K562 (cell line): ENCODE measurements around the gene CCDC60. TPM values are rescaled to one million over a fixed set of nuclear protein-coding genes. Genes with fewer than 3 reads are reported as not detected.

ENCODE experiments used
- ATAC-seq: fragments of 200-7000 bp; cut with Tn5 transposase; 3 replicates; pipeline ENCODE4 v1.9.1; 2020; ENCODE audit warnings: moderate library complexity
- BruUV-seq: library from RNA; stranded (reverse); fragments of 400-500 nt; replicated peaks from 2 replicates; lab custom pipeline; 2021; lab: Mats Ljungman, UMichigan
- CTCF ChIA-PET: fragments of 300-600 bp; formaldehyde crosslinking; extraction: SDS; loops from one replicate; lab custom pipeline; 2021; ENCODE audit warnings: low intra/inter-chr PET ratio; lab: Yijun Ruan, JAX
- POLR2A ChIA-PET: fragments of 300-600, 350-650 bp; sonication (Branson Sonifier 250); formaldehyde crosslinking; extraction: SDS; loops from one replicate; lab custom pipeline; 2021; ENCODE audit warnings: antibody characterized with exemption, inconsistent platforms; lab: Yijun Ruan, JAX
- DNase-seq, 4 experiments: peaks; one replicate each; pipeline versions ENCODE4 v3.0.0 to v3.0.0-alpha.2; 2011 to 2018; ENCODE audit warnings: low spot score in 3 of 4, mixed read lengths in 3 of 4; ENCODE audit errors: extremely low read depth in 1 of 4
- FAIRE-seq: peaks from 2 replicates; lab custom pipeline; 2011; peaks lifted over from hg19 to GRCh38; lab: Jason Lieb, UNC
- H2AFZ ChIP-seq: 2 replicates; pipeline ENCODE4 v1.6.0; 2011; ENCODE audit warnings: low read depth, low read length, control low read depth, inconsistent platforms
- H3K27ac ChIP-seq: fragments of 200-600 bp; 3 replicates; pipeline ENCODE4 v1.8.0; 2011; ENCODE audit warnings: low read depth, mild to moderate bottlenecking, control low read depth, inconsistent platforms, low read length, moderate library complexity, mixed read lengths; ENCODE audit errors: extremely low read depth
- H3K27me3 ChIP-seq, 2 experiments: fragments of 300-600 bp in 1 of 2; 2 replicates in 1 of 2; 3 replicates in 1 of 2; pipeline versions ENCODE4 v1.6.0 to v1.8.0; 2011; ENCODE audit warnings: inconsistent platforms in 2 of 2, low read length in 2 of 2, mild to moderate bottlenecking in 1 of 2, mixed read lengths in 1 of 2, moderate library complexity in 1 of 2; ENCODE audit not compliant: control insufficient read depth in 2 of 2, insufficient read depth in 2 of 2
- H3K36me3 ChIP-seq: fragments of 300-600 bp; 3 replicates; pipeline ENCODE4 v1.8.0; 2011; ENCODE audit warnings: mild to moderate bottlenecking, low read length, inconsistent platforms; ENCODE audit not compliant: control insufficient read depth, insufficient read depth
- H3K4me1 ChIP-seq, 2 experiments: fragments of 200-600 bp in 1 of 2; replicated peaks in 1 of 2; 2 replicates in 1 of 2; 3 replicates in 1 of 2; pipeline versions ENCODE4 v1.5.1 to v1.8.0; 2011; ENCODE audit warnings: inconsistent platforms in 2 of 2, low read length in 2 of 2, mild to moderate bottlenecking in 1 of 2, mixed read lengths in 1 of 2, moderate library complexity in 1 of 2; ENCODE audit not compliant: control insufficient read depth in 2 of 2, insufficient read depth in 2 of 2
- H3K4me2 ChIP-seq: 2 replicates; pipeline ENCODE4 v1.6.1; 2011; ENCODE audit warnings: low read length, control low read depth, inconsistent platforms, mixed read lengths; ENCODE audit not compliant: insufficient read depth
- H3K4me3 ChIP-seq: fragments of 200-600 bp; sonication (generic), shearing (Covaris generic); 2 replicates; pipeline ENCODE4 v1.5.1; 2016; ENCODE audit warnings: control low read depth, inconsistent platforms
- H3K79me2 ChIP-seq: fragments of 200-600 bp; 3 replicates; pipeline ENCODE4 v1.8.0; 2011; ENCODE audit warnings: low read length, inconsistent platforms; ENCODE audit not compliant: control insufficient read depth, insufficient read depth
- H3K9ac ChIP-seq, 2 experiments: 2 replicates each; pipeline versions ENCODE4 v1.6.0 to v1.6.1; 2011; ENCODE audit warnings: low read depth in 2 of 2, low read length in 2 of 2, control low read depth in 1 of 2, inconsistent platforms in 1 of 2, mild to moderate bottlenecking in 1 of 2, mixed read lengths in 1 of 2; ENCODE audit not compliant: insufficient read depth in 1 of 2
- H3K9me1 ChIP-seq: one replicate; pipeline ENCODE4 v1.6.0; 2011; ENCODE audit warnings: inconsistent platforms, mild to moderate bottlenecking, low read length, moderate library complexity; ENCODE audit not compliant: control insufficient read depth, insufficient read depth
- H3K9me3 ChIP-seq: replicated peaks from 2 replicates; pipeline ENCODE4 v1.5.1; 2011; ENCODE audit warnings: low read depth, low read length, inconsistent platforms; ENCODE audit not compliant: control insufficient read depth, insufficient read depth
- H4K20me1 ChIP-seq: replicated peaks from 2 replicates; pipeline ENCODE4 v1.6.1; 2011; ENCODE audit warnings: low read length, inconsistent platforms, mixed read lengths; ENCODE audit not compliant: control insufficient read depth, insufficient read depth
- CHD1 ChIP-seq: fragments of 200-600 bp; sonication (generic); IDR thresholded peaks from one replicate; pipeline ENCODE4 v1.6.1; 2012; ENCODE audit warnings: mild to moderate bottlenecking, moderate library complexity, low read length, inconsistent platforms
- CHD4 ChIP-seq: fragments of 200-600 bp; sonication (generic); IDR thresholded peaks from 3 replicates; pipeline ENCODE4 v1.6.1; 2012; ENCODE audit warnings: low read depth, mild to moderate bottlenecking, mixed read lengths, low read length, inconsistent platforms; ENCODE audit not compliant: insufficient read depth, insufficient replicate concordance, poor library complexity, severe bottlenecking
- DNMT1 ChIP-seq: fragments of 450-650 bp; IDR thresholded peaks from 2 replicates; pipeline ENCODE4 v1.6.1; 2016; ENCODE audit warnings: antibody characterized with exemption, mild to moderate bottlenecking
- MAZ ChIP-seq, 2 experiments: fragments of 450-650 bp in 1 of 2; sonication (generic) in 1 of 2; formaldehyde crosslinking; IDR thresholded peaks in 1 of 2; conservative IDR thresholded peaks in 1 of 2; 2 replicates each; pipeline versions ENCODE4 v1.4.0 to v1.5.0; 2020; ENCODE audit warnings: mild to moderate bottlenecking in 1 of 2, missing genetic modification reagents in 1 of 2
- PREB ChIP-seq: sonication (generic); formaldehyde crosslinking; IDR thresholded peaks from 2 replicates; pipeline ENCODE4 v1.8.1; 2023; ENCODE audit warnings: mild to moderate bottlenecking, missing genetic modification reagents
- TSHZ1 ChIP-seq: fragments of 250-450 bp; sonication (Bioruptor Pico); IDR thresholded peaks from 2 replicates; pipeline ENCODE4 v1.4.0; 2020; ENCODE audit warnings: mild to moderate bottlenecking, moderate library complexity
- ZC3H8 ChIP-seq: fragments of 450-650 bp; IDR thresholded peaks from 2 replicates; pipeline ENCODE4 v1.6.1; 2017
- ZFP1 ChIP-seq: fragments of 450-650 bp; formaldehyde crosslinking; IDR thresholded peaks from 2 replicates; pipeline ENCODE4 v1.4.0; 2020; ENCODE audit warnings: mild to moderate bottlenecking, mixed read lengths
- ZNF24 ChIP-seq: fragments of 450-650 bp; IDR thresholded peaks from 2 replicates; pipeline ENCODE4 v1.6.1; 2016
- WGBS: fragments of 100-300 bp; shearing (Covaris generic); methylation state at CpG from one replicate; pipeline ENCODE4 v1.1.6; 2016; ENCODE audit warnings: low coverage, mixed read lengths; ENCODE audit not compliant: insufficient coverage; ENCODE audit errors: missing lambda C conversion rate; 5-methylcytosine and 5-hydroxymethylcytosine counted together
- in situ Hi-C: fragments of 300-500 bp; cut with MboI; formaldehyde crosslinking; loops from 4 replicates; pipeline ENCODE4 v1.15.0; 2018; ENCODE audit warnings: inconsistent platforms, mixed read lengths
- intact Hi-C: fragments of 100-400 bp; cut with micrococcal nuclease; formaldehyde crosslinking; loops from 2 replicates; pipeline ENCODE4 v1.14.2; 2022
- polyA plus RNA-seq, 8 experiments: library from polyadenylated mRNA; depleted of rRNA in 4 of 8; stranded (reverse) in 5 of 8; unstranded in 3 of 8; fragments of >200 nt; fragmentation: Nextera tagmentation in 2 of 8; fragmentation: Illumina TruSeq in 1 of 8; extraction: Ambion mirVana in 2 of 8; extraction: Trizol in 1 of 8; gene quantifications; 2 replicates each; pipeline versions ENCODE4 v1.2.1 to v1.2.3, GENCODE V29; 2011 to 2014; ENCODE audit warnings: inconsistent platforms in 1 of 8, missing spikeins in 1 of 8
- total RNA-seq, 7 experiments: library from RNA; depleted of rRNA in 6 of 7; stranded (reverse); fragments of >200 nt in 6 of 7; fragmentation: Illumina TruSeq in 2 of 7; extraction: Trizol in 2 of 7; gene quantifications; 2 replicates each; pipeline versions ENCODE4 v1.2.1 to v1.2.3, GENCODE V29; 2011 to 2021; ENCODE audit warnings: low replicate concordance in 1 of 7

The CCDC60 gene
- total and polyA plus RNA-seq, 9 of the 15 experiments (the other 6 are each of a cell fraction or from before 2014, with no cell fraction given), result not detected

- no peaks in the 10 kb centered on the region for H3K36me3 ChIP-seq
- FAIRE-seq (no peak), ATAC-seq (no peak), DNase-seq (no peak)
- intact Hi-C loops (no loop called here), in situ Hi-C loops (no loop called here)
- H3K4me2 ChIP-seq, result no peak overlapping the region
- BruUV-seq, result no TSS peak
- CTCF ChIA-PET, result no interaction called here
- peaks cover 0 to 11% of the 10 kb centered on the region in 2 experiments; a peak in 2 of 5 replicates for H3K27me3 ChIP-seq
- no peak for TF ChIP-seq CHD1
- TF ChIP-seq TSHZ1, result no peak
- TF ChIP-seq ZNF24, result no peak
- no peak for TF ChIP-seq DNMT1
- TF ChIP-seq CHD4, result no peak
- TF ChIP-seq ZFP1 (CRISPR knock-in tag), result no peak
- TF ChIP-seq ZC3H8, result no peak
- TF ChIP-seq PREB (CRISPR knock-in tag), result no peak
- no peak for TF ChIP-seq MAZ (CRISPR knock-in tag; conservative IDR thresholded peaks at IDR 0.05 in 1 of 2, IDR thresholded peaks at IDR 0.05 in 1 of 2)
- no peak overlapping the region for H2AFZ ChIP-seq
- no peaks in the 10 kb centered on the region for H3K9me1 ChIP-seq
- H4K20me1 ChIP-seq, result no peaks in the 10 kb centered on the region
- H3K9me3 ChIP-seq, result no peaks in the 10 kb centered on the region
- H3K9ac ChIP-seq, result no peak overlapping the region
- no peak overlapping the region for H3K27ac ChIP-seq
- no peaks in the 10 kb centered on the region for H3K4me1 ChIP-seq
- no peaks in the 10 kb centered on the region for H3K79me2 ChIP-seq
- no peak overlapping the region for H3K4me3 ChIP-seq
- POLR2A ChIA-PET, result no interaction called here
- WGBS, result under 1% methylated on average over 7 of the region's 7 CpGs
Measured at GRCh38 chr12:119375075-119375882, 40.8 kb downstream of the CCDC60 start.
